VCaP (cell line): Measurements from ENCODE around the gene ASMTL.

ENCODE experiments used
- H3K27ac ChIP-seq: fragments of 450-650 bp; 2 replicates; pipeline ENCODE4 v1.5.1; 2017
- TF ChIP-seq, protein P1 (sequence below): fragments of 450-650 bp; conservative IDR thresholded peaks from 2 replicates; pipeline ENCODE4 v1.5.1; 2017; ENCODE audit warnings: mild to moderate bottlenecking, moderate library complexity

ASMTL gene, protein sequence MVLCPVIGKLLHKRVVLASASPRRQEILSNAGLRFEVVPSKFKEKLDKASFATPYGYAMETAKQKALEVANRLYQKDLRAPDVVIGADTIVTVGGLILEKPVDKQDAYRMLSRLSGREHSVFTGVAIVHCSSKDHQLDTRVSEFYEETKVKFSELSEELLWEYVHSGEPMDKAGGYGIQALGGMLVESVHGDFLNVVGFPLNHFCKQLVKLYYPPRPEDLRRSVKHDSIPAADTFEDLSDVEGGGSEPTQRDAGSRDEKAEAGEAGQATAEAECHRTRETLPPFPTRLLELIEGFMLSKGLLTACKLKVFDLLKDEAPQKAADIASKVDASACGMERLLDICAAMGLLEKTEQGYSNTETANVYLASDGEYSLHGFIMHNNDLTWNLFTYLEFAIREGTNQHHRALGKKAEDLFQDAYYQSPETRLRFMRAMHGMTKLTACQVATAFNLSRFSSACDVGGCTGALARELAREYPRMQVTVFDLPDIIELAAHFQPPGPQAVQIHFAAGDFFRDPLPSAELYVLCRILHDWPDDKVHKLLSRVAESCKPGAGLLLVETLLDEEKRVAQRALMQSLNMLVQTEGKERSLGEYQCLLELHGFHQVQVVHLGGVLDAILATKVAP

GRCh38 chrX:1452516-1453394, at the start of gene ASMTL:
Gene ASMTL (minus strand): TSS chrX:1452909. CDS start chrX:1452840, 69 bp downstream.
- TF ChIP-seq, protein P1, sequence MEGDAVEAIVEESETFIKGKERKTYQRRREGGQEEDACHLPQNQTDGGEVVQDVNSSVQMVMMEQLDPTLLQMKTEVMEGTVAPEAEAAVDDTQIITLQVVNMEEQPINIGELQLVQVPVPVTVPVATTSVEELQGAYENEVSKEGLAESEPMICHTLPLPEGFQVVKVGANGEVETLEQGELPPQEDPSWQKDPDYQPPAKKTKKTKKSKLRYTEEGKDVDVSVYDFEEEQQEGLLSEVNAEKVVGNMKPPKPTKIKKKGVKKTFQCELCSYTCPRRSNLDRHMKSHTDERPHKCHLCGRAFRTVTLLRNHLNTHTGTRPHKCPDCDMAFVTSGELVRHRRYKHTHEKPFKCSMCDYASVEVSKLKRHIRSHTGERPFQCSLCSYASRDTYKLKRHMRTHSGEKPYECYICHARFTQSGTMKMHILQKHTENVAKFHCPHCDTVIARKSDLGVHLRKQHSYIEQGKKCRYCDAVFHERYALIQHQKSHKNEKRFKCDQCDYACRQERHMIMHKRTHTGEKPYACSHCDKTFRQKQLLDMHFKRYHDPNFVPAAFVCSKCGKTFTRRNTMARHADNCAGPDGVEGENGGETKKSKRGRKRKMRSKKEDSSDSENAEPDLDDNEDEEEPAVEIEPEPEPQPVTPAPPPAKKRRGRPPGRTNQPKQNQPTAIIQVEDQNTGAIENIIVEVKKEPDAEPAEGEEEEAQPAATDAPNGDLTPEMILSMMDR = no peak
- peak within 1 kb of the TSS; percentile 75 for H3K27ac ChIP-seq

DNA sequence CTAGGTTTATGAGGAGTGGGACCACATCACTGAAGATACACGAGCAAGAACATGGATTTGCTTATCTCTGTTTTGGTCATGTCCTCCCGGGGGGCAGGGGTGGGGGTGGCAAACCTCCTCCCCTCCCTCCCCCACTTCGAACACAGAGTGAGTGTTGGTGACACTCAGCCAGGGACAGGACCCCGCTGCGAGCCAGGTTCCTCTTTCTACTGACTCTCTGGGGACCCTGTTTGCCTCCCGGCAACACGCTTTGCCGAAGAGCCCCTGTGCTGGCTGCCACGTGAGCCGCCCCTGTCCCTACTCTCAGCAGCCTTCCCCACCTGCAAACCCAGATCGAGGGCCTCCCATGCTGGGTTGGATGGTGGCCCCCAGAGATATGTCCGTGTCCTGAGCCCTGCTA, 49.5 kb upstream of the ASMTL start:
- no peak overlapping the region for H3K27ac ChIP-seq
- TF ChIP-seq, protein P1 = no peak

DNA sequence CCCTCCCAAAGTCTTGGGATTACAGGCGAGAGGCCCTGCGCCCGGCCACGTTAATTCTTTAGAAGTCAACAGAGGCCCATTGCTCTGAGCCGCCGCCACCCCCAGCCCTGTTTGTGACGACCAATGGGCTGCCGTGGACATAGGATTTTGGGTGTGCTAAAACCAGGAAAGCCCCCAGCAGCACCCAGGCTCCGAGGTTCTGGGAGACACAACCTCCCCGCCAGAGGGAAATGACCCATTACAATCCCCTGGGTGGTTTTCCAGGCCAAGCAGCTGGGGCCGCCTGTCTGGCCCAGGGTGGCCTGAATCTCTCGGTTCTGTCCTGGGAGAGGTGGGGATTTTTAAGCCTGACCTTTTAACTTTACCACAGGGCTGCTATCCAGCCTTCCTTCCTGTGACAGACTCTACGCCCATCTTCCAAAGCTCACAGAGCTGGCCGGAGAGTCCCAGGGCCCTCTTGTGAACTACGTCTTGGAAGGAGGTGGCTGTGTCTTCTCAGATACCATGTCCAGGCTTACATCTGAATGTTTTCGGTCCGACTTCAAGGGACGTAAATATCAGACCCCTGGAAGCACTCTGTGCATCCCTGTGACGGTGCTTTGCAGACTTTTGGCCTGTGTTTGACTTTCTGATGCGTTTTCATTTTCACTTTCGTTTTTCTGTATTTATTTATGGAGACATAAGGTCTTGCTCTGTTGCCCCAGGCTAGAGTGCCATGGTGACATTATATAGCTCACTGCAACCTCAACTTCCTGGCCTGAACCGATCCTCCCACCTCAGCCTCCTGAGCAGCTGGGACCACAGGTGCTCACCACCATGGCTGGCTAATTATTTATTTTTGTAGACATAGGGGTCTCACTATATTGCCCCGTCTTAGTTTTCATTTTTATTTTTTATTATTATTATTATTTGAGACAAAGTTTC, 48.3 kb upstream of the ASMTL start:
- no peak overlapping the region for H3K27ac ChIP-seq
- TF ChIP-seq, protein P1 = no peak

- TF ChIP-seq, protein P1 = no peak
- no peak overlapping the region for H3K27ac ChIP-seq
Observed at GRCh38 chrX:1496076-1496475, 43.4 kb upstream of the ASMTL start.

- no peak overlapping the region for H3K27ac ChIP-seq
- TF ChIP-seq, protein P1 = no peak
Observed at GRCh38 chrX:1493877-1494510, 41.3 kb upstream of the ASMTL start.

GRCh38 chrX:1493412-1493811, 40.7 kb upstream of the ASMTL start:
- H3K27ac ChIP-seq = no peak overlapping the region
- TF ChIP-seq, protein P1 = no peak
